ENCODE data around the gene TGFBR2.

TGFBR2 gene

DNA sequence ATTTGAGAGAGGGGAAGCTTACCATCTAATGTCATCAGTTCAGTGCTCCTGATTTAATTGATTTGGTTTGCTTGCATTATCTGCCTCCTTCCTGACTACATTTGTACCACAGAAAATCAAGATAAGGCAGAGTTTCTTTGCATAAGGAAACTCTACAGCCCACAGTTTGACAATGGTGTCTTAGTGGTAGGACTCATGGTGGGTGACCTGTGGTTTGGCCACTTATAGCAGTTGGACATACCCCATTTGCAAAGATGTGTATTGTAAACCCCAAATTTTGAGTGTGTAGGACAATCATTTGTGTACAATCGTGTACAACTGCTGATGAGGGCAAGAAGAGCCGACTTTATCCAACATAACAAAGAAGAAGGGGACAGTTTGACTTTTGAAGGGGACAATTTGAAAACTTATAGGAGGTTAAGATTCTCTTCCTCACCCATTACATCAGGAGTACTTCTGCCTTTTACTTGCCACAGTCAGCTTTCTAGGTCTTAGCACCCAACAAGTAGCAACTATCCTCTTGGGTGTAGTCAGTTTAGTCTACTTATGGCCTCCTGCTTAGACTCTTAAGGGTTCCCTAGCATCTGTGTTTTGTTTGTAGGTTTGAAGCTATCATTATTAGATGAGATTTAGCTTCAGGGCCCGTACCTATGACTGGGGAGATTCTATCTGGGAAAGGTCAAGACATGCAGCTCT is 6.2 kb downstream of the TGFBR2 start:
- Histone ChIP-seq H3K4me1 (ENCODE audit: insufficient read depth, low read length, poor library complexity, severe bottlenecking) (peaks cover 89% of the 10 kb centered on the region), H3K79me2 (ENCODE audit: insufficient read depth, low read length) (peaks cover 98% of the 10 kb centered on the region), H3K9ac (ENCODE audit: low read depth, low read length, poor library complexity, severe bottlenecking) (peak overlapping the region; percentile 64), H3K27me3 (ENCODE audit: insufficient read depth, low read length, poor library complexity, severe bottlenecking) (no peaks in the 10 kb centered on the region), H3K9me3 (ENCODE audit: insufficient read depth, low read depth, low read length) (no peaks in the 10 kb centered on the region), H2AFZ (ENCODE audit: low read length) (no peak overlapping the region), H4K20me1 (ENCODE audit: insufficient read depth, low read length, poor library complexity, severe bottlenecking) (peaks cover 93% of the 10 kb centered on the region), H3K36me3 (ENCODE audit: insufficient read depth, low read length) (no peaks in the 10 kb centered on the region), H3K4me3 (ENCODE audit: low read length, poor library complexity, severe bottlenecking) (peak overlapping the region; percentile 96), H3K4me2 (ENCODE audit: low read depth, low read length, poor library complexity, severe bottlenecking) (peak overlapping the region; percentile 94), H3F3A (ENCODE audit: low read depth) (peaks cover 12% of the 10 kb centered on the region; the same call in 1 of the 2 replicates), H3K9me2 (replicated peaks; ENCODE audit: low read depth, low read length) (no peaks in the 10 kb centered on the region)
- TF ChIP-seq EZH2phosphoT487 (IDR thresholded peaks at IDR 0.05; ENCODE audit: borderline replicate concordance) = no peak
- TF ChIP-seq CTCF (conservative IDR thresholded peaks at IDR 0.05; ENCODE audit: low read length) = no peak

- Histone ChIP-seq H3K27me3 (ENCODE audit: insufficient read depth, low read length, poor library complexity, severe bottlenecking) (no peaks in the 10 kb centered on the region), H3K9ac (ENCODE audit: low read depth, low read length, poor library complexity, severe bottlenecking) (peak overlapping the region; percentile 64), H3K79me2 (ENCODE audit: insufficient read depth, low read length) (peaks cover 99% of the 10 kb centered on the region), H3K4me2 (ENCODE audit: low read depth, low read length, poor library complexity, severe bottlenecking) (peak overlapping the region; percentile 94), H3F3A (ENCODE audit: low read depth) (peaks cover 12% of the 10 kb centered on the region; the same call in 1 of the 2 replicates), H3K9me2 (replicated peaks; ENCODE audit: low read depth, low read length) (no peaks in the 10 kb centered on the region), H3K4me3 (ENCODE audit: low read length, poor library complexity, severe bottlenecking) (peak overlapping the region; percentile 96), H3K36me3 (ENCODE audit: insufficient read depth, low read length) (peaks cover 5% of the 10 kb centered on the region; the same call in 1 of the 2 replicates), H2AFZ (ENCODE audit: low read length) (no peak overlapping the region), H3K4me1 (ENCODE audit: insufficient read depth, low read length, poor library complexity, severe bottlenecking) (peaks cover 93% of the 10 kb centered on the region), H3K9me3 (ENCODE audit: insufficient read depth, low read depth, low read length) (no peaks in the 10 kb centered on the region), H4K20me1 (ENCODE audit: insufficient read depth, low read length, poor library complexity, severe bottlenecking) (peaks cover 97% of the 10 kb centered on the region)
- TF ChIP-seq CTCF (conservative IDR thresholded peaks at IDR 0.05; ENCODE audit: low read length) (no peak), EZH2phosphoT487 (IDR thresholded peaks at IDR 0.05; ENCODE audit: borderline replicate concordance) (no peak)
Observed at GRCh38 chr3:30613133-30613825, 6.9 kb downstream of the TGFBR2 start.

DNA sequence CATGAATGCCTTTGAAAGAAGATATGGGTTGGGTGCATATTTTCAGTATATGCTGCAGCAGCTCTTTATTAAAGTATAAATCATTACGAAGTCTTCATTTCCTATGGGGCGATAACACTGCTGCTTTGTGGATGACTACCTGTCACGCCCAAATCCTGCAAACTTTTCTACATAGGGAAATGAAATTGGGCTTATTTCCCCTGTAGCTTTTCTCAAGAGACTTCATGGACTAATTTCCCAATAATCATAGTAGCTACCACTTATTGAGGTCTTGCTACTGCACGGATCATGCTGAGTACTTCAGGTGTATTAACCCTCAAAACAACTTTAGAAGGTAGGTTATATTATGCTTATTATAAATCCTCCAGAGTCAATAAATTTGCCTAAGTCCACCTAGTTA is 8.0 kb downstream of the TGFBR2 start:
- no peak for TF ChIP-seq EZH2phosphoT487 (IDR thresholded peaks at IDR 0.05; ENCODE audit: borderline replicate concordance)
- no peak for TF ChIP-seq CTCF (conservative IDR thresholded peaks at IDR 0.05; ENCODE audit: low read length)
- no peaks in the 10 kb centered on the region for H3K27me3 ChIP-seq (ENCODE audit: insufficient read depth, low read length, poor library complexity, severe bottlenecking)
- peak overlapping the region; percentile 94 for H3K4me2 ChIP-seq (ENCODE audit: low read depth, low read length, poor library complexity, severe bottlenecking)
- H3K9me3 ChIP-seq (ENCODE audit: insufficient read depth, low read depth, low read length) = no peaks in the 10 kb centered on the region
- H3K9ac ChIP-seq (ENCODE audit: low read depth, low read length, poor library complexity, severe bottlenecking) = peak overlapping the region; percentile 64
- peaks cover 99% of the 10 kb centered on the region for H3K79me2 ChIP-seq (ENCODE audit: insufficient read depth, low read length)
- no peaks in the 10 kb centered on the region for H3K9me2 ChIP-seq (replicated peaks; ENCODE audit: low read depth, low read length)
- no peak overlapping the region for H2AFZ ChIP-seq (ENCODE audit: low read length)
- peaks cover 12% of the 10 kb centered on the region; the same call in 1 of the 2 replicates for H3F3A ChIP-seq (ENCODE audit: low read depth)
- H4K20me1 ChIP-seq (ENCODE audit: insufficient read depth, low read length, poor library complexity, severe bottlenecking) = peaks cover 96% of the 10 kb centered on the region
- H3K36me3 ChIP-seq (ENCODE audit: insufficient read depth, low read length) = peaks cover 5% of the 10 kb centered on the region; the same call in 1 of the 2 replicates
- H3K4me1 ChIP-seq (ENCODE audit: insufficient read depth, low read length, poor library complexity, severe bottlenecking) = peaks cover 94% of the 10 kb centered on the region
- H3K4me3 ChIP-seq (ENCODE audit: low read length, poor library complexity, severe bottlenecking) = peak overlapping the region; percentile 96
